Endothelial cell of umbilical vein (primary cell): ENCODE data around the gene FIZ1.

ENCODE experiments used
- EZH2 ChIP-seq: IDR thresholded peaks from 2 replicates; pipeline ENCODE4 v1.6.1; 2012; ENCODE audit warnings: borderline replicate concordance, low read depth, mild to moderate bottlenecking, moderate library complexity, low read length, inconsistent platforms; ENCODE audit not compliant: severe bottlenecking
- MYC ChIP-seq: IDR thresholded peaks from one replicate; pipeline ENCODE4 v1.6.1; 2011; ENCODE audit warnings: mild to moderate bottlenecking, low read depth, low read length
- POLR2A ChIP-seq: IDR thresholded peaks from 2 replicates; pipeline ENCODE4 v1.6.1; 2012; ENCODE audit warnings: low read depth, mild to moderate bottlenecking, control low read depth, low read length
- POLR2AphosphoS5 ChIP-seq: IDR thresholded peaks from 2 replicates; pipeline ENCODE4 v1.6.1; 2012; ENCODE audit warnings: low read depth, mild to moderate bottlenecking, control low read depth, low read length, moderate library complexity; ENCODE audit not compliant: insufficient read depth
- TF ChIP-seq, protein P1 (sequence below), 2 donors: IDR thresholded peaks; 1 replicate in 1 of 2; 2 replicates in 1 of 2; pipeline ENCODE4 v1.5.1; 2011; ENCODE audit warnings: low read length in 2 of 2, mild to moderate bottlenecking in 2 of 2, moderate library complexity in 2 of 2, control low read depth in 1 of 2, inconsistent platforms in 1 of 2, low read depth in 1 of 2; ENCODE audit not compliant: insufficient read depth in 1 of 2; ENCODE audit errors: extremely low read depth in 1 of 2

DNA sequence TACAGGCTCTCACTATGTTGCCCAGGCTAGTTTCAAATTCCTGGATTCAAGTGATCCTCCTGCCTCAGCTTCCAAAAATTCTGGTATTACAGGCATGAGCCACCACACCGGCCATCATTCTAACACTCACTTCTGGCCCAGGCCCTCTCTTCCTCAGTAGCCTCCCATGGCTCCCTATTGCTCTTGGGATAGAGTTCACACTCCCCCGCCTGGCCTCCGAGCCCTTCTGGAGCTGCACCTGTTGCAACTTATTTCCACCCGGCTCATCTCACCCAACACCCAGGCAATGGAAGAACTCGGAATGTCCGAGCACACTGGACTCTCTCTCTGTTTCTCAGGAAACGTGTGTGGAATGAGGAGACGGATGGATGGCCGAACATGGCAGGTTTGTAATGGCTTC is 45.0 kb downstream of the FIZ1 start:
- TF ChIP-seq POLR2A = no peak
- TF ChIP-seq EZH2 = no peak
- TF ChIP-seq, protein P1, sequence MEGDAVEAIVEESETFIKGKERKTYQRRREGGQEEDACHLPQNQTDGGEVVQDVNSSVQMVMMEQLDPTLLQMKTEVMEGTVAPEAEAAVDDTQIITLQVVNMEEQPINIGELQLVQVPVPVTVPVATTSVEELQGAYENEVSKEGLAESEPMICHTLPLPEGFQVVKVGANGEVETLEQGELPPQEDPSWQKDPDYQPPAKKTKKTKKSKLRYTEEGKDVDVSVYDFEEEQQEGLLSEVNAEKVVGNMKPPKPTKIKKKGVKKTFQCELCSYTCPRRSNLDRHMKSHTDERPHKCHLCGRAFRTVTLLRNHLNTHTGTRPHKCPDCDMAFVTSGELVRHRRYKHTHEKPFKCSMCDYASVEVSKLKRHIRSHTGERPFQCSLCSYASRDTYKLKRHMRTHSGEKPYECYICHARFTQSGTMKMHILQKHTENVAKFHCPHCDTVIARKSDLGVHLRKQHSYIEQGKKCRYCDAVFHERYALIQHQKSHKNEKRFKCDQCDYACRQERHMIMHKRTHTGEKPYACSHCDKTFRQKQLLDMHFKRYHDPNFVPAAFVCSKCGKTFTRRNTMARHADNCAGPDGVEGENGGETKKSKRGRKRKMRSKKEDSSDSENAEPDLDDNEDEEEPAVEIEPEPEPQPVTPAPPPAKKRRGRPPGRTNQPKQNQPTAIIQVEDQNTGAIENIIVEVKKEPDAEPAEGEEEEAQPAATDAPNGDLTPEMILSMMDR (IDR thresholded peaks at IDR 0.05; ENCODE audit: extremely low read depth in 1 of 2, insufficient read depth in 1 of 2, low read depth in 1 of 2, low read length in 2 of 2) = no peak
- TF ChIP-seq MYC = no peak
- TF ChIP-seq POLR2AphosphoS5 = no peak
